Measurements from ENCODE around the gene CHST11.
A peak's percentile ranks its signal among the peaks of the same experiment; 100 is the strongest.

Gene CHST11

DNA sequence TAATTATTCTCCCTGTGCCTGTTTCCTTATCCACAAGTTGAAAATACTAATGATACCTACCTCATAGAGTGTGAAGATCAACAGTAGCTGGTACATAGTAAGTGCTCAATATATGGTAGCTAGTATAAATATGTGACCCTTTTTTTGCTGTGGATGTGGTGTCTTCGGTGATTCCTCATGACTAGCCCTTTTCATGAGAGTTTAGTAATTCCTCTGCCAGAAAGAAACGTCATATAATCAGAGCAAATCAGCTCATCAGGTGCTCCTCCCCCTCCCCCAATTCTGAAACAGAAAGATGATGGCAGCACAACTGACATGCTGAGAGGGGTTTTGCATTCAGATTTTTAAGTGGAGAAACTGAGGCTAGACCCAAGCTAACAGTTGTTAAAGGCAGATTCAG, 290.6 kb downstream of the CHST11 start:
- DNase-seq = no peak

DNA sequence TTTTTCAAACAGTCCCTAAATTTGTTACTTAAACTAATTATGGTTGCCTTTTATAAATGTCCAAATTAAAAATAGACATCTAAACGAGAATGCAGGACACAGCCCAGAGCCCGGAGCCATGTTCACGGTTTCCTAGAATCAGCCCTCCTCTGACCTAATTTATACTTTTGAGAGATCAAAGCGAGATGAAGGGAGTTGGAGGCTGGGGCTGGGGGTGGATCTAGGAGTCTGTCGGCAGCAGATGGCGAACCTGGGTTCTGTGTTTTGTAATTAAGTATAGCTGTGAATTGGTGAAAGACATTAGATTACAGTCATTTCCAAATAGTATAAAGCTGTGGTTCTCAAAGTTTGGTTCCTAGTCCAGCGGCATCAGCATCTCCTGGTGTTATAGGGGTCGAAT, 291.2 kb downstream of the CHST11 start:
- no peak for DNase-seq

DNA sequence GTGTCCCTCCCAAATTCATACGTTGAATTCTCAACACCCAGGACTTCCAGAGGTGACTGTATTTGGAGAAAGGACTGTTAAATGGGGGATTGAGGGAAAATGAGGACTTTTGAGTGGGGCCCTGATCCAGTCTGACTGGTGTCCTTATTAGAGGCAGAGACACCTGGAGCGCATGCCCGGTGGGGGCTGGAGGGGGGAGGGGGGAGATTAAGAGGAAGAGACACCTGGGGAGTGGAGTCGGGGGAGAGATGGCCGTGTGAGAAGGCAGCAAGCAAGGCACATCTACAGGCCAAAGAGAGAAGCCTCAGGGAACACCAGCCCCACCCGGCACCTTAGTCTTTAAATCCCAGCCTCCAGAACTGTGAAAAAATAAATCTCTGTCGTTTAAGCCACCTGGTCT, 291.6 kb downstream of the CHST11 start:
- no peak for DNase-seq

DNA sequence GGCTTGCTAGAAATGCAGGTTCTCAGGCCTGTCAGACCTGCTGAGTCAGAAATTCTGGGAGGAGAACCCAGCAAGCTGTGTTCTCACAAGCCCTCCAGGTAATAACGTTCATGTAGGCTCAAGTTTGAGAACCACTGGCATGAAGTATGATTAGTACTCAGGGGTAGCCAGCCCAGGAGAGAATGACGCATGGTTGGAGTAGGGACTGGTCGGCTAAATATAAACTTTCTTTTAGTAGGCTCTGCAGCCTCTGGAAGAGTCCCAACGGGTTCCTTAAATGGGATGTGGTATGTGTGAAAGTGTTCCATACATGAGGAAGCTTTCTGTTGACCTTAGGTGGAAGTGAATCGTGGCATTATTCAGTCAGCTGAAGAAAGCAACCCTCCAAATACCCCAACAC, 292.0 kb downstream of the CHST11 start:
- no peak for DNase-seq

DNA sequence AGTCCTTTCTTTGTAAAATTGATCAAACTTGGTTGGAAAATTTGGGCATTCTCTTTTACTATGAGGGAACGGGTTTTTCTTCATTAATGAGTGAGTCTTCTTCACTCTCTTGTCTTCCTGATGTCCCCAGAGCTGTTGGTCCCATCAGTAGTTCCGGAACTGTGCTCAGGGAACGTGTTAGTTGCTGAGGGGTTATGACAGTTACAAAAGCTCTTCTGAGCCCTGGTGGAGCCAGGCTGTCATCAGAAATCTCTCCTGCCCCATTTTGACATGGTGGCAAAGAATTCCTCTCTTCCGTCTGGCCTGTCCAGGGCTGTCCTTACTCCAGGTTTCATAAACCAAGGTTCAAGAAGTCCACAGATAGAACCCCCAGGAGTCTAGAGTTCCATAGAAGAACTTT, 292.8 kb downstream of the CHST11 start:
- no peak for DNase-seq

DNA sequence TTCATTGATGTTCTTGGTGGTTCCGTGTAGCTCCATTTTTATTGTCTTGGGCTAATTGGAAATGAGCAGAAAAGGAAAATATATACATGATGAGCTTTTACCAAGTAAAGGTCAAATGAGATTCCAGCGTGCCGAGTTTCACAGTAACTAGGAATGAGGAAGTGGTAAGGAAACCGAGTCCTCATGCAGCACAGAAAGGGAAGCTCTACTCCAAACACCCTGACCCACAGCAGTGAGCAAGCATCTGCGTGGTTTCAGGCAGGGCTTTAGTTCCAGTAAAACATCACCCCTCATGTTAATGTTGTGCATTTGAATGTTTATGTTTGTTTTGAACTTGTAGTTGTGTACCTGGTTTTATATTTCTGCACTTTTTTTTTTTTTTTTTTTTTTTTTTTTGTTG, 293.3 kb downstream of the CHST11 start:
- peak; percentile 36 for DNase-seq

DNA sequence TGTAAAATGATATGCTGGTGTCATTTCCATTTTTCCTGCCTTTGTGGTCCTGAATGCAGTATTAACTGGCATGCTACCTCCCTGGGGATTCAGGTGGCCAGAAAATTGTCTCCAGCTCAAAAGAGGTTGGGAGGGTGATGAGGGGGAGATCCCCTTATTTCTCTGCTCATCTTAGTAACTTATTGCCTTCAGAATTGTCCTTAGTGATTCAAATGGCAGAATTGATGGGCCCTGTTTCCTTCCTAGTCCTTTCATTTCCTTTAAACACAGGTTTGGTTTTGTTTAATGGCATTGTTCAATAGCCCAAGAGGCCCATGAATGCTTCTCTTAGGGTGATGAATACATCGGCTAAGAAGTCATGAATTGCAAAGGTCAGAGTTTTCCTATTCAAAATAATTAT, 294.4 kb downstream of the CHST11 start:
- no peak for DNase-seq

DNA sequence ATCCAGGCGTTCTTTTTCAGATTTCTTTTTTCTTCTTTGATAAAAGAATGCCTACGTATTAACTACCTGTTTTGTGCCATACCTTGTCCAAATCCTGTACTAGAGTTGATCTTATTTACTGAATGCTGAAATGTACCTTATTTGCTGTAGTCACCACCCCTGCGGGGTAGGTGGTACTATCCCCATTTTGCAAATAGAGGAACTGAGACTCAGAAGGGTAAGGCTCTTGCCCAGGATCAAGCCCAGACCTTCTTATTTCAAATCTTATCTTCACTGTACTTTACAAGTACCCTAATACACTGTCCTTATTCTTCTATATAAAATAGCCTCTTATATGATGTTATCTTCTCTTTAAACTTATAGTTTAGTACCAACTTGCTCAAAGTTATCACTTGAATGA, 294.8 kb downstream of the CHST11 start:
- no peak for DNase-seq

DNA sequence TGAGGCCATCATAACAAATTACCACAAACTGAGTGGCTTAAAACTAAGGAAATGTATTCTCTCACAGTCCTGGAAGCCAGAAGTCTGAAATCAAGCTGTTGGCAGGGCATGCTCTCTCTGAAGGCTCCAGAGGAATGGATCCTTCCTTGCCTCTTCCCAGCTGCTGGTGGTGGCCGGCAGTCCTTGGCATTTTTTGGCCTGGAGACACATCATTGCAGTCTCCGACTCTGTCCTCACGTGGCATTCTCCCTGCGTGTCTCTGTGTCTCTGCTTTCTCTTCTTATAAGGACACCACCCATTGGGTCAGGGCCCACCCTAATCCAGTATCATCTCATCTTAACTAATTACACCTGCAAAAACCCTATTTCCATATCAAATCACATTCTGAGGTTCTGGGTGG, 295.3 kb downstream of the CHST11 start:
- DNase-seq = no peak

DNA sequence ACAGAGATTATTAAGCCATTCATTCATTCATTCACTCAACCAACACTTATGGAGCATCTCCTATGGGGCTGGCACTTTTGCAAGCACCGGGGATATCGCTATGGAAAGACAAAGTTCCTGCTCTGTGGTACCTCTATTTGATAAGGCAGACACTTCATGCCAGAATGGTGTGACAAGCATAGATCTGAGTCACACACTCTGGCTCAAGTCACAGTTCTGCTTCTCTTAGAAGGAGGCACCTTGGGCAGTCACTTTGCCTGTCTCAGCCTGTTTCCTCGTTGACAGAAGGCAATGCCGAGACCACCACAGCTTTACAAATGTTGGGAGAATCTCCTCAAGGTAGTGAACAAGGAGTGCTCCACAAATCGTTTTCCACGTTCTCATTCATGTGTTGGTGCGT, 296.1 kb downstream of the CHST11 start:
- DNase-seq = no peak

DNA sequence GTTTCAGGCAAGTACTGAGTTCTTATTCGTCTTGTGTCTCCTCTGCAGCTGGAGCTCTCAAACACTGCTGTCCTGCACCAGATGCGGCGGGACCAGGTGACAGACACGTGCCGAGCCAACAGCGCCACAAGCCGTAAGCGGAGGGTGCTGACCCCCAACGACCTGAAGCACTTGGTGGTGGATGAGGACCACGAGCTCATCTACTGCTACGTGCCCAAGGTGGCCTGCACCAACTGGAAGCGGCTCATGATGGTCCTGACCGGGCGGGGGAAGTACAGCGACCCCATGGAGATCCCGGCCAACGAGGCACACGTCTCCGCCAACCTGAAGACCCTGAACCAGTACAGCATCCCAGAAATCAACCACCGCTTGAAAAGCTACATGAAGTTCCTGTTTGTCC, 300.2 kb downstream of the CHST11 start:
- DNase-seq = no peak

DNA sequence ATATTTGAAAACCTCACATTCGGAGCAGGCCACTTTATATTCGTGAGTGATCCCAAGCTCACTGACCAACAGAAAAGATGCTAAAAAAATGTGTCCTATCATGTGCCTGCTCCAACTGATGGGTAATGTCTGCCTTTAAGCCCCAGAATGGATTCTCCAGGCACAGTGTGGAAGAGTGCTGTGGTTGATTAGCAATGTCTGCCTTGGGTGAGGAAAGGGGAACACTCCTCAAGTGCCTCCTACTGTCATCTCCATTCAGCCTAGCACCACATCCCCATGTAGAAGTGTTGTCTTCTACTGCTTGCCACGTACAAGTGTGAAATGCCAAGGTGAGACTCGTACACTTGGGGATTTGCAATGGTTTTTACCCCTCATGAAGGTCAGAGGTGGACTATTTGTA, 302.0 kb downstream of the CHST11 start:
- DNase-seq = no peak

DNA sequence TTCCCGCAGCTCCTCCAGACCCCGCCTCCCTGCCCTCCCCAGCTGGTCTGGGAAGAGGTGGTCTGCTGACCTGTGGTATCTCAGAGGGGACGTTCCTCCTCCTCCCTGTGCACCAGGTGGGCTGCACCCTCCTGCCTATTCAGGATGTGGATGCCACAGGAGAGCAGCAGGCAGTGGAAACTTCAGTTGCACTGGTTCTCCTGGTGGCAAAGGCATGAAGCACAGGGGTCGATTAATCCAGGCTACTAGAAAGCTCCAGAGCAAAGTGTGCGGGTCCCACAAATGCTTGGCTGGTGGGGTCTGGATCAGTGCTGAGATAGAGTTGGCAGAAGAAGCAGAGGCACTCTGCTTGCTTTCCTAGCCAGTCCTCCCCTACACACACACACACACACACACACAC, 304.3 kb downstream of the CHST11 start:
- DNase-seq = no peak

DNA sequence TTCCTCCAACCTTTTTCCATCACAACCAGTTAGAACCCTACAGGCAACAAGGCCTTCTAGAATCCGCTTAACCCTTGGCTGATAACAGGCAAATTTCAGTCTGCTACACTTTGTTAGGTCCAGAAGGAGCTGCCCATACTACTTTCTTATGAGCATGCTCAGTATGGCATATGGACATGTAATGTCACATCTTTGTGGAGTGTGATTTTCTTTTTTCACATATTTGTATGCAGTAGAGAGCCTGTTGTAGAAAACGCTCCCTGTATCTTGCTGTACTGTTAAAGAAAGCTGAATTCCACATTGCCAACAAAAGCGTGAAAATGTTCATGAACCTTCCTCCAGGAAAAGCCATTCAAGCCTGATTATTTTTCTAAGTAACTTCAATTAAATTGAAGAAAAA, 304.9 kb downstream of the CHST11 start:
- DNase-seq = no peak

DNA sequence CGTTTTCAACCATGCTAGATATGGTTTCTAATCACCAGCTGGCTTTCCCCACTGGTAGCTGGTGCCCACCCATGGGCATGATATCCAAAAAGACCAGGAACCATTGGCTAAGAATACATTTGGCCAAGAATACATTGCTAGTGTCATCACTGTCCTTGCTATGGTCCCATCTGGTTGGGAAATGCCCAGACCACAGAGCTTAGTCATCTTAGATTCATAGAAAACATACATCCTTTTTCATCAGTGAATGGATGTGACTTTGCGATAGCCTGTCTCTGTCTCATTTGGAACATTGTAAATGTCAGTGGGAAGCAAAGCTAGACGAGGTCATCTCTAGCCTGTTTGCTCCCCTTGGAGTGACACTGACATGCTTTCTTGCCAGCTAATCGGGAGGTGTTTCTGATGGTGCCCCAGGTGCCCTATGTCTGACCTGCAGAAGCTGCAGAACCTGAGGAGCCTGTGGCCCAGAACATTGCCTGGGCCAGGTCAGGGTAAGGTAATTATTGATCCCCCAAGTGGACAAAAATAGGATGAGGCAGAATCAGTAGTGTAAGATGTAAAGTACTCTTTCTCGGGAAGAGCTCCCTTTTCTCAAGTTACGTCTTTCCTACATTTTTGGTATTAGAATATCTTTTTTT, 306.5 kb downstream of the CHST11 start:
- peak; percentile 42 for DNase-seq

DNA sequence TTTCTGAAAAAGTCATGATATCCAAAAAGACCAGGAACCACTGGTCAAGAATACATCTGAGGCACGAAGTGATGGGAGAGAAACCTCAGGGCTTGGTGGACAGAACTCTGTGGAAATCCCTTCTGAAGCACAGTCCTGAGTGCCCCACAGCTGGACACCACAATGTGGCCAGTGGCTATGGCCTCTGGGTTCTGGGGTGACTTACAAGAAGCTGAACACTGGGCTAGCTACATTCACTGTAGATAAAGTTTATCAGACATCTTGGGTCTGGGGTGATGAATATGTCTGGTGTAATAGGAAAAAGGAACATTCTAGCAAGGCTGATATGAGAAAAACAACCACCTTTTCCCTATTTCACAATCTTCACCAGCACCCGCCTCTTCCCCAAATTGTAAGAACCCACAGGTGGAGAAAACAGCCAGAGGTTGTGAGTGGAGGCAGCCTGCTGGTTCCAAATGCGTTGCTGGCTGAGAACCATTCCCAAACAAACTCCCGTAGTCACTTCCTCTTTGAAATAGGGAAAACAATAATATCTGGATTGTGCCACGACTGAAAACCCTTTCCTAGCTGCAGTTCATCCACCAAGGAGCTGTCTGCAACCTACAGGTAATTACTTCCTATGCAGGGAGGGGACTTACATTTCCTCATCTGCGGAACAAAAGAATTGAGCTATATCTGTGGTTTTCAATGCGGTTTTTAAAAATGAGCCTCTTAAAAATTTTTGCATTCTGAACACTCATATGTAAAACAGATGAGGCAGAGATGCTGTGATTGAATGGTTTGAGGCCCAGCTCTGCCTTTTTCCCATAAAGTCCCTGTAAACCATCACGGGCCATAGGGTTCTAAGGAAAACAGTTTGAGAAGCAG, 307.7 kb downstream of the CHST11 start:
- peak; percentile 20 for DNase-seq

DNA sequence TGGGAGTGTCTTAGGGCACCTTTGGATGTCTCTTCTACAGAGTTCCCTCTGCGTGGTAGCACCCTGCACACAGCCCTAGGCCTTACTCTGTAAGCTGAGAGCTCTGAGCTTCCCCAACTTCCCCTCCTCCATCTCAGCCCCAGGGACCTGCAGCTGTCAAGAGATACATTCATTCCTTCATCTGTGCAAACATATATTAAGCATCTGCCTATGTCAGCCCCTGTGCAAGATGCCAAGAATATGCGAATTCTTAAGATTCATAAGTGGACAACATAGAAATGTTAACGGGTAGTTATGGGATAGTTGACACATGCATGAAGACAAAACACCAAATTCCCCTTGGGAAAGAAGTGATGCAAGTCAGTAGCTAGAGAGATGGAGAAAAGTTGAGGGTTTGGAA, 310.5 kb downstream of the CHST11 start:
- no peak for DNase-seq

DNA sequence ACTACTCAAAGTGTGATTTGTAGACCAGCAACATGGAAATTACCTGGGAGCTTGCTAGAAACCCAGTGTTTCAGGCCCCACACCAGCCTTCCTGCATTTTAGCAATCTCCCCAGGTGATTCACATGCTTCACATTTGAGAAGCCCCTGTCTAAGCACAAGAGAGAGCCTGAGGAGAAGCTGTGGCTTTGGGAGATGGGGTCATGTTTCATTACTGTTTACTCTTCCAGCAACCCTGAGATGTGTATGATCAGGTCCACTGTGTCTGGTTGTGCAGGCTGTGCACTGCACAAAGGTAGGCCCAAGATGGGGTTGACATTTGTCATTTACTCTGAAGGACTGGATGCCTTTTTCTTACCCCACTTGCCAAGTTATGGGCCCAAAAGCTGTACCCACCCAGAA, 311.3 kb downstream of the CHST11 start:
- DNase-seq = no peak

DNA sequence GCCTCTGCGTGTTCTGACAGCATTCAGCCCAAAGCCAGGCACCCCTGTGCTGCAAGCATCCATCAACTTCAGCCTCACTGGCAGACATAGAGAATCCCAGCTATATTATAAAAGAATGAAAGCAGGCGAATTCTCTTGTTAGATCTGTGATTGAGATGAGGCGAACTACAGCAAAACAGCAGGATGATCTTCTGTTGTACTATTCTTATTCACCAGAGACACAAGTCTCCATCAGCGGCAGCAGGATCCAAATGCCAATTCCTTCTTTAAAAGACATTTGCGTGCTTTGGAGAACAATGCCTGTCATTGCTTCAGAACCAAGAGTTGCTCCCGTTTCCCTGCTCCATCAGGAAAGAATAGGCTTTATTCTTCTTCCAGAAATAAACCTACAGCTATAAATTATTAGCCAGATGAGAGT, 312.4 kb downstream of the CHST11 start:
- no peak for DNase-seq

DNA sequence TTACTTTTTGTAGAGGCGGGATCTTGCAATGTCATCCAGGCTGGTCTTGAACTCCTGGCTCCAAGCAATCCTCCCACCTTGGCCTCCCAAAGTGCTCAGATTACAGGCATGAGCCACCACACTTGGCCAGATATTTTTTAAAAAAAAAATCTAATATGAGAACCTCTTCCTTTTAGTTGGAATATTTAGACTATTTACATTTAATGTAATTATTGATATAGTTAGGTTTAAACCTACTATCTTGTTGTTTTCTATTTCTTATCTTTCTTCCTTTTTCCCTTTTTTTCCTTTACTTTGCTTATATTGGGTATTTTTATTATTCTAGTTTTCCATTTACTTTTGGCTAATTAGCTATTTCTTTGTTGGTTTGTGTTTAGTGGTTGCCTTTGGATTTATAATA, 315.6 kb downstream of the CHST11 start:
- no peak for DNase-seq

DNA sequence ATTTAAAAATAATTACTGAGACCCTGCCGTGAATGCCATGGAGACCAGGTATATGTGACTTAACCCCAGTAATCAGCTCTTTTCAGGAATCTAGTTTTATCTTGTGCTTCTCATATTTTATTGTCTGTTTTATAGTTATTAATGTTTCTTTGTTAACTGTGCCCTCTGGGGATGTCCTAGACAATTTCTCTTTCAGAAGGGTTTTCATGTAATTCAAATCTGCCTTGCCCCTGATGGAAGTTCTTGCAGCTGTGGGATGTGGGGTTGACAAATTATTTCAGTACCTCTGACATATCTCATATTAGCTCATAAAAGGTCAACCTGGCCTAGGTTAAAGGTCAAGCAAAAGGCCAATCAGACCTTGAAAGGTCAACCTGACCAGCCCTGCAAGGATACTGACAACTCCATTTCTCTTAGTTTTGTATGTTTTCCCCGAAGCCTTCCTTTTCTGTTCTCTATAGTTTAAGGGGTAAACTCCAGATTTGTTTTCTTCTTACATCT, 319.0 kb downstream of the CHST11 start:
- no peak for DNase-seq

DNA sequence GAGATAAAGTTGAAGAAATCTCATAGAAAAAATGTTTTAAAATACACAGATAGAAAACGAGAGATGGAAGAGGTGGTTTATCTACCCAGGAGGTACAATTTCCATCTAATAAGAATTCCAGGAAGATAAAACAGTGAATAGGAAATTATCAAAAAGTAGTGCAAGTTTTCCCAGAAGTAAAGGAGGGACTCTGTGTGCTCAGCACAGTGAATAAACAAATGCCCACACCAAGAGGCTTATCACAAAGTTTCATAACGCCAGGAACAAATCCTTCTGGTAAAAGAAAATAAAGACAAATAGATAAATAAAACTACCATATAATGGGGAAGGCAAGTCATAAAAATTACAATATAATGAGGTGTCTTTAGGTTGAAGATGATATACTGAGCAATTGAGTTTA, 322.4 kb downstream of the CHST11 start:
- no peak for DNase-seq

DNA sequence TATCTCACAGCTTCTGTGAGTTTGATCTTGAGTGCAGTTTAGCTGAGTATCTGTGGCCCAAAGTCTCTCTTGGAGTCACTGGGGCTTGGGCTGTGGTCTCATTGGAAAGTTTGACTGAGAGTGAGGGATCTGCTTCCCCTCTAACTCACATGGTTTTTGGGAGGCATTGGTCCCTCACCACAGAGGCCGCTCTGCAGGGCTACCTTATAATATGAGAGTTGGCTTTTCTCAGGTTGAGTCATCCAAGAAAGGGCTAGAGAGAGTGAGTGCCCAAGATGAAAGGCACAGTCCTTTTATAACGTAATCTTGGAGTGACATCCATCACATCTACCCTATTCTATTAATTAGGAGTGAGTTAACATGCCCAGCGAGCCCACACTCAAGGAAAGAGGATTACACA, 325.5 kb downstream of the CHST11 start:
- DNase-seq = no peak

DNA sequence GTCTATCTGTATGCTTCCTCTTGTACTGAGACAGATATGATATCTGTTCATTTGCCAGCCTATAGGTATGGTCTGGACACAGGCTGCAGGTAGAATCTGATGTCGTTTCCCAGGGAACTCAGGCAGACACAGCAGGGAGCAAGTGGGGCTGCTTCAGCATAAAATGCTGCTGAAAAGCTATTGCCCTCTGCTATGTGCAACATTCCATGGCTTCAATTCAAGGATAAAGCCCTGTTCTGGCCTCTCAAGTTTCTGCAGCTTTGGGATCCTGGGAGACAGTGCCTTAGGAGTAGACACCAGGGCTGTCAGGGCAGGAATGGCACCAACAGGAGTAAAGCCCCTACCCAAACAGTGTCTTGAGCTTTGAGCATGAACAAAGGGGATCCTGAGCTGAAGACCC, 327.8 kb downstream of the CHST11 start:
- no peak for DNase-seq

DNA sequence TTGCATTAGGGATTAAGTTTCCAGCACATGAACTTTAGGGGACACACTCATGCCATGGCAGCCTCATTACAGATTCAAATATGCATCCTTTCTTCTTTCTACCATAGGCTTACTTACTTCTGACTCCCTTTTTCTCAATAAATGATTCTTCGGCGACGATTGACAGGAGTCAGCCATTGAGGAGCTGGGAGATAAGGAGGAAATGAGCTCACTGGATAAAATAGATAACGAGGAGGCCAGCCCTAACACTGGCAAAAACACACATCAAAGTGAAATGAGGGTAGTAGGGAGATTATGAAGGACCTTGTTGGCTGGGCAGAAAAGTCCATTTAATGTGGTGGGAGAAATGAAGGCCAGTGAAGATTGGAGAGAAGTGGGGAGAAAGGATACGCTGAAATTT, 329.1 kb downstream of the CHST11 start:
- peak; percentile 43 for DNase-seq

Measured in hematopoietic multipotent progenitor cell treated with erythropoietin and hydrocortisone succinate and interleukin-3 and kit ligand, for 8 days (in vitro differentiated cells).